HG03342 (cell line): ENCODE data around the gene ASAP2.

ENCODE experiments used
- ATAC-seq: cut with Tn5 transposase; IDR thresholded peaks from one replicate; pipeline ENCODE4 v1.9.1; 2021; ENCODE audit warnings: mild to moderate bottlenecking, moderate library complexity; ENCODE audit not compliant: unreplicated experiment

ASAP2 gene

DNA sequence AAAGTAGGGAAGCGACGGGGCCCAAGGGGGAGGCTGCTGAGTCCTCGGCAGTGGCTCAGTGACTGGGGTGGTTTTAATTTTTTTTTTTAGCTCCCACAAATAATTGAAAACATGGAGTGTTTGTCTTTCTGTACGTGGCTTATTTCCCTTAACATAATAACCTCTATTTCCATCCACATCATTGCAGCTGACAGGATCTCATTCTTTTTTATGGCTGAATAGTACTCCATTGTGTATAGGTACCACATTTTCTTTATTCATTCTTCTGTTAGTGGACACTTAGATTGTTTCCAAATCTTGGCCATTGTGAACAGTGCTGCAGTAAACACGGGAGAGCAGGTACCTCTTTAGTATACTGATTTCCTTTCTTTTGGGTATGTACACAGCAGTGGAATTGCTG is 65.1 kb downstream of the ASAP2 start:
- ATAC-seq: no peak

DNA sequence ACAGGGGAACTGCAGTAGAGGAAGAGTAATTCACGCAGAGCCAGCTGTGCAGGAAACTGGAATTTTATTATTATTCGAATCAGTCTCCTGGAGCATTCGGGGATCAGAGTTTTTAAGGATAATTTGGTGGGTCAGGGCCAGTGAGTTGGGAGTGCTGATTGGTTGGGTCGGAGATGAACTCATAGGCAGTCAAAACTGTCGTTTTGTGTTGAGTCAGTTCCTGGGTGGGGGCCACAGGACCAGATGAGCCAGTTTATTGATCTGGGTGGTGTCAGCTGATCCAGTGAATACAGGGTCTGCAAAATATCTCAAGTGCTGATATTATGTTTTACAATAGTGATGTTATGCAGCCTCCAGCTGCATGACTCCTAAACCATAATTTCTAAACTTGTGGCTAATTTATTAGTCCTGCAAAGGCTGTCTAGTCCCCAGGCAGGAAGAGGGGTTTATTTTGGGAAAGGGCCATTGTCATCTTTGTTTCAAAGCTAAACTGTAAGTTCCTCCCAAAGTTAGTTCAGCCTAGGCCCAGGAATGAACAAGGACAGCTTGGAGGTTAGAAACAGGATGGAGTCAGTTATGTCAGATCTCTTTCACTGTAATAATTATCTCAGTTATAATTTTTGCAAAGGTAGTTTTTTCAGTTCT is 67.0 kb downstream of the ASAP2 start:
- no peak for ATAC-seq

DNA sequence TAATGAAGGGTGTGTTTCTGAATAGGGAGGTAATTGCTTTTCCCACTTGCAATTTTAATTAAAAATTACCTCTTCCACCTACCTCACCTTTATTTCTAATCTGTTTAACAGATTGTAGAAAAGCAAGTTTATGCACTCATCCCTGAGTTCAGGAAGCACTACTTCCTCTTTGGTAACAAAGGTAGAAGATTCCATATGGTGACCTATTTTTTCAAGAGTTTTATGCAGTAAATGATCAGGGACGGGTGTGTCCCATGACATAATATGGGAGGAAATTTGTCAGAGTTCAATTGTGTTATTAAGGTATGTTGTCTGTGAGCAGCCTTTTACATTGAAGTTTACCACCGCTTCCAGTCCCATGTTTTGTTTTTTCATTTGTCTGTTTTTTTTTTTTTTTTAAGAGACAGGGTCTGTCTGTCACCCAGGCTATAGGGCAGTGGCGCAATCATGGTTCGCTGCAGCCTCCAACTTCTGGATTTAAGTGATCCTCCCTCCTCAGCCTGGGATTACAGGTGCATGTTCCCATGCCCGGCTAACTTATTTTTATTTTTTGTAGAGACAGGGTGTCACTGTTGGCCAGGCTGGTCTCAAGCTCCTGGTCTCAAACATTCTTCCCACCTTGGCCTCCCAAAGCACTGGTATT is 68.2 kb downstream of the ASAP2 start:
- ATAC-seq: no peak

DNA sequence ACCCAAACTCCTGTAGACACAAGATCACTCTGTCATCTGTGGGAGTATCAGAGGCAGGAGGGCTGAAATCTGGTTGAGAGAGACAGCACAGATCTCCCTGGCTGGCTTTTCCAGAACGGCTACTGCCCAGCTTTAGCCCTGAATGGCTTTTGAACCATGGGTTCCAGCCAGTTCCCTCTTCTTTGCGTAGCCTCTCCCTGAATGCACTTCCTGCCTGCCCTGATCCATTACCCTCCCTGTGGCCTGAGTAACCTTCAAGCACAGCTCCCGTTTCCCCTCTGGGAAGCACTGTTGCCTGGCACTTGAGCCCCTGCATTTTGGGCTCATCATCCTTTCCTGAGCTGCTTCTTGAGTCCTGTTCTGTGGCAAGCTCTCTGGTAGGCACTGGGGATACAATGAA is 68.8 kb downstream of the ASAP2 start:
- no peak for ATAC-seq

DNA sequence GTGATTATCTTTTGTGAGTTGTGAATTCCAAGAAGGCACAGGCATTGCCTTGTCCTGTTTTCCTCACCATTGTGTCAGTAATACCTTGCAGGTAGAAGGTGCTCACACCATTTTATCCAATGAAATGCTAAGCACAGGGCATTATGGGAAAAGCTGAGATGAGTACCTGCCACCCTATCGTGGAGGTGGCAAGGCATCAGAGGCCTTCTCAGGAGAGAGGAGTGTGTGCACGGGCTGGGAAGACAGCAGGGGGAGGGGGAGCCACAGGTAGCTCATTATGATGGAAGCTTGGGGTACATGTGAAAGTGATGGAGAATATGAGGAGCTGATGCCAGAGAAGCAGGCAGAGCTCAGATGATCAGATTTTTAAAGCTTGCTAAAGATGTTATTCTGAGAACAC is 69.5 kb downstream of the ASAP2 start:
- no peak for ATAC-seq

DNA sequence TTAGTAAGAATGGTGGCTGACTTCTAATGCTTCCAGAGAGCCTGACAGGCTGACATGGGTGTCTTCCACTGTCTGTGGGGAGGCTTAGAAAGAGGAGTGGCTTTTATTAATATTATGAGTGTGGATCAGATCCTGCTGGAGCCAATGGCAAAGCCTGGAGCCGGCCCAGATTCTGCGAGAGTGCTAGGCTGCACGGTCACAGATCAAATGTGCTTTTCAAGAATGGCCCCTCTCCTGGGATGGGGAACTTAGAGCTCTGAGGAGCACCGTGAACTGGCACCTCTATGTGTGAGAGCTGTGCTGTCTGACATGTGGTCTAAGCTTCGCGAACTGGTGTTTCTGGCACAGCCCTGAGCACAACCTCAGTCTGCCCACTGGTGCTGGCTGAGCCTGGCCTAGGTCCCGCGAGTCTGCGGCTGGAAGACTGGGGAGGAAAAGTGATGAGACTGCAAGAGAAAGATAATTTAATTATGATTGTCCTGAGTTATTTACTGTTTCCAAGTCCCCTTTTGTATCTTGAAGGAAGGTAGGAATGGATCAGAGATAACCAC is 70.4 kb downstream of the ASAP2 start:
- ATAC-seq: no peak

DNA sequence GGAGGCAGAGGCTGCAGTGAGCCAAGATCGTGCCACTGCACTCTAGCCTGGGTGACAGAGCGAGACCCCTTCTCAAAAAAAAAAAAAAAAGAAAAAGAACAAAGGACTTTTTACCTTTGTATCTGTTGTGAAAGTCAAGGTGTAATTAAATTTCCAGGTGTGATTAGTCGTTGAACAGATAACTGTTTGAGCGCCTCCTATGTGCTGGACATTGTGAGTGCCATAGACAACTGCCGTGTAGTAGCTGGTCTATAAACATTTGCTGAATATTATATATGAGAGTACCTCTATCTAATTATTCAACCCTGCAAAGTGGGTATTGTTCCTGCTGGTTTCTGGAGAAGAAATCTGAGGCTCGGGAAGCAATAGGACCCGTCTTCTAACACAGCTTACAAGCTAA is 71.8 kb downstream of the ASAP2 start:
- ATAC-seq: no peak

DNA sequence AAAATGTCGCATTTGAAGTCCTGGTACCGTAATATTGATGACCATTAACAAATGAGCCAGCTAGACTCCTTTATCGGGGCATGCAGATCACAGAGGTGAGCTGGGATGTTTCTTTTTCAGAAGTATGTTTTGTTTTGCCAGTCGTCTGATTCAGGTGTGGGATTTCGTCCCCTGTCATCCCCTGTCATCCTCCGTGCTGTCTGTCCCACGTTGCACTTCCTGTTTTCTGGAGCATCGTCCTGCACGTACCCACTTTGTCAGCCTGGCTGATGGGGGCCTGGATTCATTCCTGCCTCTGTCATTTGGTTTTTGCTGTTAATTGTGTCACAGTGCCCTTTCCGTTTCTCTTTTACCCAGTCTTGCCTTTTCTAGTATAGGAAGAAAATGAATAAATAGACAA is 72.8 kb downstream of the ASAP2 start:
- no peak for ATAC-seq

DNA sequence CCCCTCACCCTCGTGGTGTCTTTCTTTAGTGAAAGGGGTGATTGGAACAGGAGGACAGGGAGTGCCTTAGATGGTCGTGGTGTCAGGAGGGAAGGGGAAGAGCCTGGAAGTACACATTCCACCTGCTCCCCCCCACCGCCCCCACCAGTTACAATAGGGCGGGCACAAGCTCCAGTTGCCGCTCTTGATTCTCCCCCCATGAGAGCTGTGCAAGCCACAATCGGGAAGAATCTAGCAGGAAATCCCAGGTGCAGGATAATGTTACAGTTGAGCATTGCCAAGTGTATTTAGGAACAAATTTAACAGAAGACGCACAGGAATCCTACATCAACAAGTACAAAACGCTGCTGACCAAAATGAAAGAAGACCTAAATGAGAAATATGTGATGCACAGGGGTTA is 73.6 kb downstream of the ASAP2 start:
- no peak for ATAC-seq

DNA sequence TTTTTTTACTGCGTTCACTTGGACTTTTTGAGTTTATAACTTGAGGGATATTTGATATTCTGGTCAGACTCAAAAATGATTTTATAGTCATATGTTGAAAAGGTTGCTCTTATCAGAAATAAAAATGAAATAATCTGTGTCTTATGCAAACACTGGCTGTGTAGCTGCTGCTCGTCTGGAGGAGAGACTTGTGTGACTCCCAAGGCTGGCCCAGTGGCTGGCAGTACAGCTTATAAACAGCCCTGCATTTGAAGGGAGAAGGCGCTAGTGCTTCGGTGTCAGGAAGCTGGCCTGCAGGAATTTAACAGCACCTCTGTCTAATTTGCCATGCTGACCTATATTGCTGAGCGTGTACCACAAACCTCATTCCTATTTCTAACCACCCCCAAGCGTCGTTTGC is 74.5 kb downstream of the ASAP2 start:
- no peak for ATAC-seq

DNA sequence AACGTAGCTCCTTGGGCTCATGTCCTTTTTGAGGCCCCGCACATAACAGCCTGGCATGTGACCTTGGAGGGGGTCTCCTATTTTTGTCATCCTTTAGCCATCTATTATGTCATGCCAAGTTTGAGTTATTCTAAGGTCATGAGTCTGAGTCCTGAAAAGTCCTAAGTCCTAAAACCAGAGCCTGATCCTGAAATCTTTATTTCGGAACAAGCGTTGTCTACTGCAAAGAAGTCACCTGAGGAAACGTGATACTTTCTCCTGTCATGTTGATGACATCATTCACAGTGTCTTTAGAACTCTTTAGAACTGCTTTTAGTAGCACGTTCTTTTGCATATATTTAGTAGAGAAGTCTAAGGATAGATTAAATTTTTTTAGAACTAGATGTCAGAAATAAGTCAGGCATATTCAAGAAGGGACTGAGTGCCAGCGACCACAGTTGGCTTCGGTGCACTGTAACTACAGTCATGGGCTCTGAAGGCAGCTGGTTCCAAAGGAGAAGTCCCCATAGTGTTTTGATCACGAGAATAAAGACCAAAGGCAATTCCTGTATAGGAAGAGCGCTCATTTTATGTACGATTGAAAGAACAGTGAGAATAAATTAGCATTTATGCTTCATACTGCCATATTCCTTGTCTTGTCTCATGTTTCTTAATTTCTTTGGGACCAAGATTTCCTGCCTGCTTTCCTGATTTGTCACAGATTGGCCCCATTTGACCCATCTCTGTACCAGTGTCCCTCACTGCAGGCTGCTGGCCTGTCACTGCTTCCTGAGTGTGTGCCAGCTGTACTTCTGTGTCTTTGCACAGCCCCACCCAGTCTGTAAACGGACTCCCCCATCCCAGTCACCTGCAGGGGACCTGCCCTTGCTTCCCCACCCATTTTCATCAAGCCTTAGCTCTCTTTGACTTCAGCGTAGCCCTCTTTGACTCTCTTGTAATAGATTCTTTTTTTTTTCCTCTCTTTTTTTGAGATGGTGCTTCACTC is 75.8 kb downstream of the ASAP2 start:
- ATAC-seq: no peak

DNA sequence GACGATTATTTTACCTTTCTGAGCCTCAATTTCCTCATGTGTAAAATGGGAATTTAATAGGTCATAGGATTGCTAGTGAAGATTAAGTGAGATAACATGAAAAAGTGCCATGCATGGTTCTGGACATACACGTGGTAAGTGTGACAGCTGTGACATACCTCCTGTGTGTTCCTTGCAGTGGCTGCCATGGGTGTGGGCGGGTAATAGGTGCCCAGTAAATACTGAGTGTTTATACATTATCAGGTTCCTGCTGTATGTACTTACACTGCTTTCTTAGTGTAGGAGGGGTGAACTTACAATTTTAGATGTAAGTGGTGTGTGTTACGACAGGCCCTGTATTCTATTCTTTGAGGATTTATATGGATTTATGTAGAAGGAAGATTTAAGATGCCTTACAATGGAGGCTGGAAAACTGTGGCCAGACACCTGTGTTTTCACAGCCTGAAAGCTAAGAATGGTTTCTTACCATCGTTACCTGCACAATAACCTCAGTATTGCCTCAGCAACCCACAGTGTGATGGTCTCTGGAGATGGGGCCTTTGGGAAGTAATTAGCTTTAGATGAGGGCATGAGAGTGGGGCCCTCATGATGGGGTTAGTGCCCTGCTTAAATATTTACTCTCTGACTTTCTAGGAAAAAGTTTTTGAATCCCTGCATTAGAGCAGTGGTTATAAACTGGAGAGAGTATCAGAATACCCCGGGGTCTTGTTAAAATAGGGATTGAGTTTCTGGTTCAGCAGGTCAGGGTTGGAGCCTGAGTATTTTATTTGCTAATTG is 78.1 kb downstream of the ASAP2 start:
- ATAC-seq: no peak

DNA sequence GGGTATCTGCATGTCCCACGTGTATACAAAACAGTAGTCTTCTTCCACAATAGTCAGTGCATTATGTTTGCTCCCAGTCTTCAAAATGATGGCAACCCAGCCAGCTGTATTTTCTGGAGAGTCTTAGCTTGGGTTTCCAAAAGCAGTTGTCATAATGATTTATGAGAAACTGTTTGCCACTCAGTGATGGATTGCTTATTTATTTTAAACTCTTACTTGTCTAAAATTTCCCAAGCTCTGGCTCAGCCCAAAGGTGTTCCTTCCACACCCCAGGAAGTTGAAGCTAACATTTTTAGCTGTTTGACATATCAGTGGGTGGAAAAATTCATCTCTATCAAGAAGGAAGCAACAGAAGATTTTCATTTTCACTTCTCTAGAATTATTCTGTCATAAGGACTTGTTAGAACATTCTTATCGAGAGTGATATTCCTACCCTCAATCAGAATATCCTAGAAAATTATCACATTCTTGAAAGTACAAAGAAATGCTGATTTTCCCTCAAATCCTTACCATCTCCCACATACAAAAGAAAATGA is 78.8 kb downstream of the ASAP2 start:
- no peak for ATAC-seq

DNA sequence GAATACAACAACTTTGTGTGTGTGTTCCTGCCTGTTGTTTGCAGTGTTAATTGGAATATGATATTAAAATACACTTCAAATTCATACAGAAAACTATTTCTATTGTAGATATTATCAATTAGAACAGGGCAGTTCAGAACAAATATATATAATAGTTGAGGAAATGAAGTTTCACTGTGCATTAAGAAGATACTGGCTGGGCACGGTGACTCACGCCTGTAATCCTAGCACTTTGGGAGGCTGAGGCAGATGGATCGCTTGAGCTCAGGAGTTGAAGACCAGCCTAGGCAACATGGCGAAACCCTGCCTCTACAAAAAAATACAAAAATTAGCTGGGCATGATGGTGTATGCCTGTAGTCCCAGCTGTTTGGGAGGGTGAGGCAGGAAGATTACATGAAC is 79.3 kb downstream of the ASAP2 start:
- no peak for ATAC-seq

DNA sequence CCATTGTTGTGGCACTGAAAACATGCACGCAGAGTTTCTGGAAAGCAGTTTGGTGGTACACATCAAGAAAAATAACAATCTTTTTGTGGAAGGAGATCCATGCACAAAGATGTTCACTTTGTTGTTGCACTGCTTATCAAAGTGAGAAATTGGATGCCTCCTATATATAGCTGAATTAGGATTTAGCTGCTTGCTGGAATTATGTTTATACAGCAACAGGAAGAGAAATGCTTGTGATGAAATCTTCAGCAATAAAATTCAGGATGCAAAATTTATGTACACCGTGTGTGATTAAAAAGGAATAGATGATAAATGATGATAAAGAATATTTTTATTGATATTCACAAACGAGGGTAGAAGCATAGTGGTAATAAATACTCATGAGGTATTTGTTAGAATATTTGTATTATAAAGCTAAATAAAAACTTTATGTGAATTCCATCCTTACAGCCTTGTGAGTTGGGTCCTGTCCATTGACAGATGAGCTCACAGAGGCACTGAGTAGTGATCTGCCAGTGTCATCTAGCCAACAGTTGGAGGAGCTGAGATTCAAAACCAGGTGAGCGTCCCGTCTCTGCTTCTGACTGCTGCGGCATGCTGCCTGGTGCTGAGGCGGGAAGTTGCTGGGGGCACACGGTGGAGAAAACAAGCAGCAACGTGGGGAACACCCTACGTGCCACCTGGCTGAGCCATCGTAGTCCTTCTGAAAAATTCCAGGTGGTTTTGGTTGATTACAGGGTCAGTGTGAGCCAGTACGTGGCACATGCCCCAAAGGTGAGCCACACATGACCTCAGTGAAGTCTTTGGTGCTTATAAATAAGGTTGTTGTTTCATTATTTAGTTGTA is 80.2 kb downstream of the ASAP2 start:
- no peak for ATAC-seq

DNA sequence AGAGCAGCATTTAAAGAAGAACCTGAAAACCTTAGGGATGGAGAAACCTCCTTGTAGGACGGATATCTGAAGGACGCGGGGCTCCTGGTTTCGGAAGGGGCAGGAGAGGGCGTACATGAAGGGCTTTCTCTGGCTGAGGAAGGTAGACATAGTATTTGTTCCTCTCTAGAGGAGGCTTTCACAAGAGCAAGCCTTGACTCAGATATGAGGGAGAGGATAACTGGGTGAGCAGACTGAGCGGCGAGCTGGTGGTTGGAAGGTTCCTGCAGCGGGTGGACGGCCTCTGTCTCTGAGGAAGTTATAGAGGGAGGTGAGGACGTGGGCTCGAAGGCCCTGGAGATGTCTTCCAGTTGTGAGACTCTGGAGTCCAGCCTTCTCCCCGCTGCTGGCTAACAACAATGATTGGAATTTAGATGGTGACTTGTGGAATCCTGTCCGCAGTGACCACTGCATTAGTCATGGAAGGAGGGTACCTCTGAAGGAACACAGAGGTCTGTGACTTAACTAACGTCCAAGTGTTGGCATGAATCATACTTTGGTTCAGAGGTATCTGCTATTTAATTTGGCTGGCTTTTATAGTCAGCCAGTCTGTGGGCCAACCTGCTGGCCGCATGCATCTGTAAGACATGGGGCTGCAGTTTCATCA is 80.9 kb downstream of the ASAP2 start:
- no peak for ATAC-seq

DNA sequence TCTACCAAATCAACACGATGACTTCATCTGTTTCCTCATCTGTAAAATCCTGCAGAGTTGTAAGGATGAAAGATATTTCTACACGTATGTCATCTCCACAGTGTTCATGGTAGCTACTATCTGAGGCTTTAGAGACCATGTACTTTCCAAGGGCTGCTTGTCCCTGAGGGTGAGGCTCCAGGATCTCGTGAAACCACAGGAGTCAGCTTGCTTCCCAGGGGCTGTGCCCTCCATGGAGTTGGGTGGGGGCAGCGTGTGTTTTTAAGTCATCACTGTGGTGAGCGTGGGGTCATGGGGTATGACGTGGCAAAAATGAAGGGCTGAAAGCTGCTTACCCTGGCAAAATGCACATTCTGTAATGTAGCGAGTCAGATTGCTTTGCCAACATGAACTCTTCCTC is 81.6 kb downstream of the ASAP2 start:
- no peak for ATAC-seq

DNA sequence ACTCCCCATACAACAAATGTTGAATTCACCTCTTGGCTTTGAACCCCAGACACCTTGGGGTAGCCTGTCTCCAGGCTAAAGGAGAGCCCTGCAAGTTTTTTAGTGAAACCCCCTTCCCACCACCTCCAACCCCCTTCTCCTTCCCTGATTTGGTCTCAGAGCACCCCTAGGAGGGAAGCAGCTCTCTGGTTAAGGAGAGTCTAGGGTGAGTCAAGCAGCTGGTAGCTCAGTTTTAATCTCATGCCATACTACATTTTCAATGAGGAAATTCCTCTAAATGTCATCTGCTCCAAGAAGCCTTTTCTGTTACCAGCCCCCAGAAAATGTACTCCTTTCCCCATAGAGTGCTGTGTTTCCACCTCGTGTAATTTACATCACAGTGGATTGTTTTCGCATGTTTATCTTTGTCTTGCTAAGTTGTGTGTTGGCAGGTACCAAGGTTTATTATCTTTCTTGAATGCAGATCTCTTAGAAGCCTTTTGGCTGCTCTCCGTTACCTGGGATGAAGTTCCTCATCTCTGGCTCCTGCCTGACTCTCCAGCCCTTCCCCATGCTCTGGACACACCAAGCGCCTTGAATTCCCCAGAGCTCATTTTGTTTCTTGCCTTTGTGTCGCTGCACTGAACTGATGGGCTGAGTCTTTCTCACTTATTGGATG is 82.2 kb downstream of the ASAP2 start:
- no peak for ATAC-seq

DNA sequence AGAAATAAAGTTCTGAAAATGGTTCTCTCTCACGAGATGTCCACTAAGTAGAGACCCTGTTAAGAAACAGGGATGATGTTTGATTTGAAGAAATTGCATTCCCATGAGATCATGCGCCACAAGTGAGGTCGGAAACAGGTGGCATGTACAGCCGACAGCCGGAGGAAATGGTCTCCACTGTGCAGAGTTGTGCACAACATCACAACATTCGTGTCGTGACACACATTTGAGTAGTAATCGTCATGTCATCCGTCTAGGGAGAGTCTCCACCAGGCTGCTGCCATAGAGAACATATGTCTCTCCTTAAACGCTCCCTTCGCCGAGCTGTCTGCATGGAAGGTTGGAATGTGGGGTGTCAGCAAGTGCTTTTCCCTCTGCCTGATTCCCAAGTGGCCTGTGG is 84.7 kb downstream of the ASAP2 start:
- no peak for ATAC-seq
